HG02763 (cell line): Measurements from ENCODE around the gene GRAMD4.

Experiments
- ATAC-seq: cut with Tn5 transposase; IDR thresholded peaks from one replicate; pipeline ENCODE4 v1.9.1; 2021; ENCODE audit warnings: mild to moderate bottlenecking, moderate library complexity; ENCODE audit not compliant: unreplicated experiment

Gene GRAMD4

GRCh38 chr22:46596032-46596441 is 24.1 kb upstream of the GRAMD4 start:
- ATAC-seq: no peak

GRCh38 chr22:46596819-46597218 is 23.4 kb upstream of the GRAMD4 start:
- ATAC-seq: no peak

GRCh38 chr22:46598224-46598623 is 22.0 kb upstream of the GRAMD4 start:
- ATAC-seq: no peak

GRCh38 chr22:46598737-46599424 is 21.3 kb upstream of the GRAMD4 start:
- ATAC-seq: no peak

- ATAC-seq: no peak
Measured at GRCh38 chr22:46600273-46600796, 19.9 kb upstream of the GRAMD4 start.

GRCh38 chr22:46602025-46602424 is 18.2 kb upstream of the GRAMD4 start:
- ATAC-seq: no peak

GRCh38 chr22:46604306-46604690 is 15.9 kb upstream of the GRAMD4 start:
- no peak for ATAC-seq

- no peak for ATAC-seq
Measured at GRCh38 chr22:46605117-46605516, 15.1 kb upstream of the GRAMD4 start.

- no peak for ATAC-seq
Measured at GRCh38 chr22:46606886-46607285, 13.3 kb upstream of the GRAMD4 start.

GRCh38 chr22:46607483-46608114 is 12.6 kb upstream of the GRAMD4 start:
- no peak for ATAC-seq

GRCh38 chr22:46609175-46609690 is 11.0 kb upstream of the GRAMD4 start:
- ATAC-seq: no peak

GRCh38 chr22:46609724-46610201 is 10.4 kb upstream of the GRAMD4 start:
- ATAC-seq: no peak

- no peak for ATAC-seq
Measured at GRCh38 chr22:46610356-46610755, 9.8 kb upstream of the GRAMD4 start.

GRCh38 chr22:46611189-46611588 is 9.0 kb upstream of the GRAMD4 start:
- ATAC-seq: no peak

- ATAC-seq: no peak
Measured at GRCh38 chr22:46612341-46612903, 7.8 kb upstream of the GRAMD4 start.

- ATAC-seq: no peak
Measured at GRCh38 chr22:46612904-46613605, 7.1 kb upstream of the GRAMD4 start.

GRCh38 chr22:46613606-46614021 is 6.6 kb upstream of the GRAMD4 start:
- ATAC-seq: peak; percentile 55

GRCh38 chr22:46614025-46614931 is 5.9 kb upstream of the GRAMD4 start:
- no peak for ATAC-seq

- ATAC-seq: no peak
Measured at GRCh38 chr22:46617207-46617985, 2.8 kb upstream of the GRAMD4 start.
